IgD-negative memory B cell (primary cell): Measurements from ENCODE around the gene NOL3. TPM values are rescaled to one million over a fixed set of nuclear protein-coding genes. Genes with fewer than 3 reads are reported as not detected.

Experiments
- H3K27ac Mint-ChIP-seq, 3 donors: one replicate each; pipeline ENCODE4 v1.8.0; 2020 to 2022; ENCODE audit warnings: mild to moderate bottlenecking in 3 of 3, mixed read lengths in 3 of 3, moderate library complexity in 1 of 3
- H3K27me3 Mint-ChIP-seq: one replicate; pipeline ENCODE4 v1.8.0; 2021; ENCODE audit warnings: mixed read lengths
- H3K36me3 Mint-ChIP-seq: one replicate; pipeline ENCODE4 v1.8.0; 2020; ENCODE audit warnings: mild to moderate bottlenecking, mixed read lengths
- H3K4me1 Mint-ChIP-seq, 3 donors: one replicate each; pipeline ENCODE4 v1.8.0; 2020 to 2022; ENCODE audit warnings: mixed read lengths in 3 of 3, mild to moderate bottlenecking in 1 of 3
- H3K4me3 Mint-ChIP-seq, 4 donors: one replicate each; pipeline ENCODE4 v1.8.0; 2020 to 2022; ENCODE audit warnings: mild to moderate bottlenecking in 4 of 4, mixed read lengths in 4 of 4, moderate library complexity in 3 of 4
- H3K9me3 Mint-ChIP-seq, 3 donors: one replicate each; pipeline ENCODE4 v1.8.0; 2020 to 2021; ENCODE audit warnings: mixed read lengths in 3 of 3, mild to moderate bottlenecking in 1 of 3
- polyA plus RNA-seq: library from polyadenylated mRNA; unstranded; fragments of 300-500 nt; fragmentation: Illumina TruSeq; gene quantifications from one replicate; pipeline ENCODE4 v1.2.3, GENCODE V29; 2021

NOL3 gene
- polyA plus RNA-seq, 1 donor from 2014 or later, result not detected

DNA sequence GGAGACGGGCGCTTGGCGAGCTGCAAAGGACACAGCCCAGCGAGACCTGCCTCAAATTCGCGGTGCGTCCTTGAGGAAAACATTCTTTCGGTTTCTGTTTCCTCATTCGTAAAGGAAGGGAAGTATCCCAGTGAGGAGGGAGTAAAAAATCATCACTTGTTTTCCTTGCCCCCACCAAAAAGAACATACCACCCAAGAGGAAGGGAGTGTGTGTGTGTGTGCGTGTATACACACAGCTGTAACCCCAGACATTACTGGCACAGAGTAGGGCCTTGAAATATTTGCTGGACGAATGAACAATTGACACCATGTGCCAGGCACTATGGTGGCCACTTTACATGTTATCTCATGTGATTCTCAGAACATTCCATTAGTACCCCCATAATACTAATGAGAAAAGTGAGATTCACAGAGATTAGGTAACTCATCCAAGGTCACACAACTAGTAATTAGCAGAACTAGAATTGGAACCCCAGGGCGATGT, 15.4 kb downstream of the NOL3 start:
- H3K9me3 Mint-ChIP-seq, result no peaks in the 10 kb centered on the region
- peak overlapping the region; percentile 45 to 95 (median 91) for H3K27ac Mint-ChIP-seq
- peaks cover 6 to 11% (median 8%) of the 10 kb centered on the region in 3 donors for H3K4me1 Mint-ChIP-seq
- H3K27me3 Mint-ChIP-seq, result peaks cover 10% of the 10 kb centered on the region
- H3K36me3 Mint-ChIP-seq, result no peaks in the 10 kb centered on the region
- peak overlapping the region in 3 of 4 donors; percentile 82 to 95 (median 84) for H3K4me3 Mint-ChIP-seq

DNA sequence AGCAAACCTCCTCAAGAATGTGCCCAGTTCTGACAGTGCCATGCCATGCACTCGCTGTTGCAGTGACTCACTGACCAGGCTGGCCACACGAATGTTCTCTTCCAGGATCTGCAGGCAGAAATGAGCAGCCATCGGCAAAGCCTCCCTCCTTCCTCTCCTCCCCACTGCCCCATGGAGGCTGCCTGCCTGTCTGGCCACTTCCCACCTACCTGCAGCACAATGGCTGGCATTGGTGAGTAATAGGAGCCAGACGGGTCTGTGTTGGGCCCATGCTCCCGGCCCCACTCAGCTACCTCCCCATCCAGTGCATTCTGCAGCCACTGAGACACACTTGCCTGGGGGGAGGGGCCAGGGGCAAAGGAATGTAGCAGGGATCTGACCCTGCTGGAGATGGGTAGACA, 16.2 kb downstream of the NOL3 start:
- peaks cover 7 to 13% (median 11%) of the 10 kb centered on the region in 3 donors for H3K4me1 Mint-ChIP-seq
- peak overlapping the region in 1 of 4 donors; percentile 11 for H3K4me3 Mint-ChIP-seq
- no peak overlapping the region for H3K27ac Mint-ChIP-seq
- no peaks in the 10 kb centered on the region for H3K9me3 Mint-ChIP-seq
- H3K36me3 Mint-ChIP-seq, result no peaks in the 10 kb centered on the region
- H3K27me3 Mint-ChIP-seq, result peaks cover 10% of the 10 kb centered on the region

DNA sequence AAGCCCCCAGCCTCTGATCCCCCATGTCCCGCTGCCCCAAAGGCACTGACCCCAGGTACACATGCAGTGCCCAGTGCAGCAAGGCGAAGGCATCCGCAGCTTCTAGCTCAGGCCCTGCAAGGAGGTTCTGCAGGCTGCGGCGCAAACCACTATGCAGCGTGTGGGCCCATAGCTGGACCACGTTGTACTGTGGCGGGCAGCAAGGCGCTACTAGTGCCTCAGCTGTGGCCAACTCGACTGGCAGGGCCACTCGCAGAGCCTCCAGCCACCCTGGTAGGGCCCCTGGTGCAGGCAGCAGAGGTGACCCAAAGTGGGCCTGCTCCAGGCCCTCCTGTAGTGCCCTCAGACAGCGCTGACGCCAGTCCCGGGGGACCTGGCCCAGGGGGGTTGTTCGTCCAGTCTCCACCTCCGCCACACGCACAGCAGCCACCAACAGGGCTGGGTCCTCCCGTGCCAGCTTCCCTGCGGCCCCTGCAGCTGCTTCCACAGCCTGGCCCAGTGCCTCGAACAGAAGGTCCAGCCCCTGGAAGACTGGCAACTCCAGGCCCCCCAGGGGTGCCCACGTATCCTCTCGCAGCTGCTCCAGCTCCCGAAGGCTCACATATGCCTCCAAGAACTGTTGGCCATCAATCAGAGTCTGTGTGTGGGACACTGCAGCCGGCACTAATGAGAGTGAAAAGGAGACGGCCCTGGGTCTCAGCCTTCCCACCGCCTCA, 17.0 kb downstream of the NOL3 start:
- no peaks in the 10 kb centered on the region for H3K36me3 Mint-ChIP-seq
- H3K27me3 Mint-ChIP-seq, result peaks cover 10% of the 10 kb centered on the region
- H3K9me3 Mint-ChIP-seq, result no peaks in the 10 kb centered on the region
- H3K4me3 Mint-ChIP-seq, result peak overlapping the region in 1 of 4 donors; percentile 15
- H3K27ac Mint-ChIP-seq, result no peak overlapping the region
- H3K4me1 Mint-ChIP-seq, result peaks cover 12 to 16% (median 15%) of the 10 kb centered on the region in 3 donors

DNA sequence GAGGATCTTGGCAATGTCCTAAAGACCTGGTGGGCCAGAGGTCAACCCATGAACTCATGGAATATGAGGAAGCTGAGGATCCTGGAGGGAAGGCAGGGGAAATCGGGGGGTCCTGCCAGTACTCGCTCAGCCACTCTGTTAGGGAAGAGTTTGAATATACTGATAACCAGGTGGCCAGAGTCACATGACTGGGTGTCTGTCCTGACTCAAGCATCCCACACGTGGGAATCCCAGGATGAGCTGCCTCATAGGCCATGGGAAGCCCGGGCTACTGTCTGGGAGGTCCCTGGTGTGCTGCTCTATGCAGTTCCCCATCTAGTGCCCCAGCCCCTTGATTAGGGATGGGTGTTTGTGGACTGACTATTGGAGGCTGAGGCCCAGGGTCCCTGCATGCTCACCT, 18.0 kb downstream of the NOL3 start:
- no peaks in the 10 kb centered on the region for H3K36me3 Mint-ChIP-seq
- peaks cover 17 to 22% (median 19%) of the 10 kb centered on the region in 3 donors for H3K4me1 Mint-ChIP-seq
- peak overlapping the region in 1 of 4 donors; percentile 16 for H3K4me3 Mint-ChIP-seq
- H3K27me3 Mint-ChIP-seq, result peaks cover 10% of the 10 kb centered on the region
- H3K9me3 Mint-ChIP-seq, result no peaks in the 10 kb centered on the region
- H3K27ac Mint-ChIP-seq, result no peak overlapping the region

DNA sequence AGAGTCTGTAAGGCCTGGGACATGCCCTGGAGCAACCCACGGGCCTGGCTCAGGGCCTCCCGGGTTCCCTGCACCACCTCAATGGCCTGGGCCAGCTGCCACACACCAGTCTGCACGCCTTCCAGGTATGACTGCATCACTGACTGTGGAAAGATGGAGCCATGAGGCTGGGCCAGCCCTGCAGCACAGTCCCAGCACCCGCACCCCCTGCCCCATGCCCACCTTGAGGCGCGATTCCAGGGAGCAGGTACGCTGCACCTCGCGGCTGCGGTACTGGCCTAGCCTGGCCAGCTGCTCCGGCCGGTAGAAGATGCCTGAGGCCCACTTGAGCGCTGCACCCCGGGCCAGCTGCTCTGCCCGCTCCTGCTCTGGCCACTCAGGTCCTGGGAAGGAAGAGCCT, 18.5 kb downstream of the NOL3 start:
- H3K4me3 Mint-ChIP-seq, result no peak overlapping the region
- peaks cover 10% of the 10 kb centered on the region for H3K27me3 Mint-ChIP-seq
- H3K9me3 Mint-ChIP-seq, result no peaks in the 10 kb centered on the region
- H3K4me1 Mint-ChIP-seq, result peaks cover 19 to 26% (median 20%) of the 10 kb centered on the region in 3 donors
- H3K36me3 Mint-ChIP-seq, result no peaks in the 10 kb centered on the region
- H3K27ac Mint-ChIP-seq, result no peak overlapping the region

DNA sequence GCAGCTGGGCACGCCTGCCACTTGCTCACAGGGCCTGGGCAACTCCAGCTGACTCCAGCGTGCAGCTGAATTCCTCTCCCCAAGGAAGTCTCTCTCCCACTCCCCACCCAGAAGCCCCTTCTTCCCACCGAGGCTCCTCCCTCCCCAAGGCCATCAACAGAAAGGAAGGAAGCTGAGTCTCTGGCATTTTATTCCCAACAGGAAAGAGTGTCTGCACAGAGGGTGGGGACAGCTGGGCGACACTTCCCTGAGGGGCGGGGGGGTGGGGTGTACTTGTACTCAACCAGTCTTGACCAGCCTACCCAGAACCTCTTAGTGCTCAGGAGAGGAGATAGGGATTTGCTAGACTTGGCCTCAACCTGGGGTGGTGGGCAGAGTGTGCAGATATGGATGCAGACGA, 19.7 kb downstream of the NOL3 start, which contains the start of gene EXOC3L1:
TSS of gene EXOC3L1 (minus strand) at position 96 of the 400 bp plus-strand sequence. CDS start 460 bp downstream, outside the sequence.
- peaks cover 8% of the 10 kb centered on the region for H3K27me3 Mint-ChIP-seq
- no peaks in the 10 kb centered on the region for H3K9me3 Mint-ChIP-seq
- no peaks in the 10 kb centered on the region for H3K36me3 Mint-ChIP-seq
- no peak within 1 kb of the TSS for H3K27ac Mint-ChIP-seq
- peaks cover 19 to 25% (median 20%) of the 10 kb centered on the region in 3 donors for H3K4me1 Mint-ChIP-seq
- peak within 1 kb of the TSS in 1 of 4 donors; percentile 77 for H3K4me3 Mint-ChIP-seq

DNA sequence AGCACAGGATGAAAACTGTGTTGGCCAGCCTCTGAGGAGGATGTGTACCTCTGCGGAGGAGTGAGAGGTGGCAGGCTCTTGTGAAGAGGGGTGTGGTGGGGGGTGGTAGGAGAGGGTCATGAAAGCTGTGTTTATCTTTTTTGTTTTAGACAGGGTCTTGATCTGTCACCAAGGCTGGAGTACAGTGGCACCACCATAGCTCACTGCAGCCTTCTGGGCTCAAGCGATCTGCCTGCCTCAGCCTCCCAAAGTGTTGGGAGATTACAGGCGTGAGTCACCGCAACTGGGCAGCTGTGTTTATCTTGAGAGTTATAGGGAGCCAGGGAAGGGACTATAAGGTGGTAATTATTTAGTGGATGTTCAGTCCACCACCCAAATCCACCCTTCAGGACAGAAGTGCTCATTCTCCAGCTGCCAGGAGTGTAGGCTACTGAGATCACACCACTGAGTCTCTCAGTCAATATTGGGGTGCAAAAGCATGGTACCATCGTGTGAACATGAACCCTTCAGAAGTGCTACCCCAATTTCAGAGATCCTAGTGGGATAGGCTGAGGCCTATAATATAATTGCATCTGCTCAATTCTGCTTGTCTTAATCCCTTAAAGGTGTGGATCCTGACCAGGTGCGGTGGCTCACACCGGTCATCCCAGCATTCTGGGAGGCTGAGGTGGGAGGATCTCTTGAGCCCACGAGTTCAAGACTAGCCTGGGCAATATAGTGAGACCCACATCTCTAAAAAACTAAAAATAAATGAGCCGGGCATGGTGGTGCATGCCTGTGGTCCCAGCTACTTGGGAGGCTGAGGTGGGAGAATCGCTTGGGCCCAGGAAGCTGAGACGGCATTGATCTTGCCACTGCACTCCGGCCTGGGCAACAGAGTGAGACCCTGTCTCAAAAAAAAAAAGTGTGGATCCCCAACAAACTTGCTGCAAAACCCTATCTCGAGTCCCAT, 20.4 kb downstream of the NOL3 start:
- Mint-ChIP-seq H3K27me3 (peaks cover 8% of the 10 kb centered on the region), H3K27ac (peak overlapping the region in 1 of 3 donors; percentile 37), H3K4me1 (peaks cover 12 to 19% (median 14%) of the 10 kb centered on the region in 3 donors), H3K36me3 (no peaks in the 10 kb centered on the region), H3K4me3 (peak overlapping the region in 3 of 4 donors; percentile 68 to 85 (median 77)), H3K9me3 (no peaks in the 10 kb centered on the region)

DNA sequence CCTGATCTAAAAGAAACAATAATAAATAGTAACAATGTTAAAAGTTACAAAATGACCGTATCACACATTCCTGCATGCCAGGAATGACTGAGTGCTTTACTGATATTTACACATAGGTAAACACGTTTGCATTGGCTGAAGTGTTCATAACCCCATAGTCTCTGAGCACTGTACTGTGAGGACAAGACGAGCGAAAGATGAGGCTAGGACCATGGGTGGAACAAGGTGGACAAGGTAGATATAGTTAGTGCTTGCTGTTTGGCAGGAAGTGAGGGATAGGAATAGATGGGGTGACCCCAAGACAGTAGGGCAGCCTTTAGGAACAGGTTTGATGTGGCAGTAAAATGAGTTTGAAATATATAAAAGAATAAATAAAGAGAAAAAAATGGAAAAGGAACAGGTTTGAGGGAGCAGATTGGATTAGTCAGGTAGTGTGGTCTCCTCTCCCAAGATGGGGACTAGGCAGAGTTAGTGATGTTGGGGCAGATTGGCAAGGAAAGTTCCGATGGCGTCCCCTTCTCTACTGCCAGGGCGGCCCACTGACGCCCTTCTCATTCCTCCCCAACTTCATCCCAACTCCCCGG, 21.2 kb downstream of the NOL3 start:
- Mint-ChIP-seq H3K27me3 (peaks cover 6% of the 10 kb centered on the region), H3K27ac (peak overlapping the region; percentile 37 to 88 (median 82)), H3K4me1 (peaks cover 14 to 21% (median 16%) of the 10 kb centered on the region in 3 donors), H3K9me3 (no peaks in the 10 kb centered on the region), H3K36me3 (peaks cover 4% of the 10 kb centered on the region), H3K4me3 (peak overlapping the region; percentile 77 to 96 (median 90))

DNA sequence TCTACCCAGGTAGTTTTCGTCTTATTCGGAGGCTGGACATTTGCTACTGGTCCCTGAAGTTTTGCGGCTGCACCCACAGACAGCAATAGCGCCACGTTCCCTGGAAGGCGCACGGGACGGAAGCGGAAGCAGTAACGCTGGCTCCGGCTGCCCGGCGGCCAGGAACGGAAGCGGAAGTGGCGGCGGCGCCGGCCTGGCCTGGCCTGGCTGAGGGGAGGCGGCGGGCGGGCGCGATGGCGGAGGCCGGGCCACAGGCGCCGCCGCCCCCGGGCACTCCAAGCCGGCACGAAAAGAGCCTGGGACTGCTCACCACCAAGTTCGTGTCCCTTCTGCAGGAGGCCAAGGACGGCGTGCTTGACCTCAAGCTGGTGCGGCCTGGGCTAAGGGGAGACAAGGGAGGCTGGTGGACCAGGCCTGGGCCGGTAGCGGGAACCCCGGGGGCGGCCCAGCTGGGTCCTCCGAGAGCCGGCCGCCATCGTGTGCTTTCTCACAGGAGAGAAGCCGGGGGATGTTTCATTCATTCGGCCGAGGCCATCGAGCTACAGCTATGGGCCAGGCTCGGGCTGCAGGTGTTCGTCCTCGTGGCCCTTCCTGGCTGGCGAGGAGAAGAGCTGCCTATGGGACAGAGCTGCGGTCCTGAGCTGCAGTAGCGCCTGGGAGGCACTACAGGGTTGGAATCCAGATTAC, 21.8 kb downstream of the NOL3 start, which contains the start of gene E2F4:
TSS of gene E2F4 (plus strand) at position 161 of the 687 bp plus-strand sequence. CDS start at position 234, 73 bp downstream.
- Mint-ChIP-seq H3K27me3 (no peaks in the 10 kb centered on the region), H3K9me3 (no peaks in the 10 kb centered on the region), H3K36me3 (peaks cover 6% of the 10 kb centered on the region), H3K4me1 (peaks cover 16 to 22% (median 19%) of the 10 kb centered on the region in 3 donors), H3K27ac (peak within 1 kb of the TSS; percentile 37 to 88 (median 82)), H3K4me3 (peak within 1 kb of the TSS; percentile 77 to 96 (median 90))

DNA sequence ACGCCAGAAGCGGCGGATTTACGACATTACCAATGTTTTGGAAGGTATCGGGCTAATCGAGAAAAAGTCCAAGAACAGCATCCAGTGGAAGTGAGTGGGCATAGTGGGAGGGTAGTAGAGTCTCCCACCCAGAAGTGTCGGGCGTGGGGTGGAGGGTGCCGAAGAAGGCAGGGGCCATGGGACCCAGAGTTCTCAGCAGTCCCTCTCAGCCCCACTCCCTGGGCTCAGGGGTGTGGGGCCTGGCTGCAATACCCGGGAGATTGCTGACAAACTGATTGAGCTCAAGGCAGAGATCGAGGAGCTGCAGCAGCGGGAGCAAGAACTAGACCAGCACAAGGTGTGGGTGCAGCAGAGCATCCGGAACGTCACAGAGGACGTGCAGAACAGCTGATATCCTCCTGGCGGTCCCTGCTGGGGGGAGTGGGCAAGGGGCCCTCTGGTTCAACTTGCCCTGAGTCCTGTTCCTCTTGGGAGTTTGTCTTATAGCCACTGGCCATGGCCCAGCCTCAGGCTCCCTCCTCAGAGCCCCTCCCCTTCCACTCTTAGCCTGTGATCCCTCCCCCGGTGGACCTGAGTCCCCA, 22.5 kb downstream of the NOL3 start:
- Mint-ChIP-seq H3K4me3 (peak overlapping the region; percentile 77 to 96 (median 90)), H3K27ac (peak overlapping the region in 2 of 3 donors; percentile 12 to 53), H3K9me3 (no peaks in the 10 kb centered on the region), H3K4me1 (peaks cover 16 to 22% (median 19%) of the 10 kb centered on the region in 3 donors), H3K27me3 (no peaks in the 10 kb centered on the region), H3K36me3 (peaks cover 6% of the 10 kb centered on the region)

DNA sequence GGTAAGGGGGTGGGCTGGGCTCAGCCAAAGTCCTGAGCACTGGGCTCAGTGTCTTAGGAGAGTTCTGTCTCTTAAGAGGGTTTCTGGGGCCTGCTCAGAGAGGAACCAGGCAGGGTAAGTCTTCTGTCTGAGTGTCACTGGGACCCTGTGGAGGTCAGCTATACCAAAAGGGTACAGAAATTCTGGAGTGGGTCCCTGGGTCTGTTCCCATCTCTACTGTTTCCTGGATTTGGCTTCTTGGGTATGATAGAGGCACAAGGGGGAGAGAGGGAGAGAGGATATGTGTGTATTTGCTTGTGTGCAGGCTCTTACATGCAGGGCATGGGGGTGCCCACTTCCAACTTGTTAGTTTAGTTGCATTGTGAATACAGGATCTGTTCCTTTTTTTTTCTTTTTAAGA, 23.2 kb downstream of the NOL3 start:
- no peaks in the 10 kb centered on the region for H3K27me3 Mint-ChIP-seq
- no peaks in the 10 kb centered on the region for H3K9me3 Mint-ChIP-seq
- H3K4me1 Mint-ChIP-seq, result peaks cover 16 to 23% (median 22%) of the 10 kb centered on the region in 3 donors
- H3K27ac Mint-ChIP-seq, result peak overlapping the region; percentile 12 to 46 (median 31)
- peaks cover 6% of the 10 kb centered on the region for H3K36me3 Mint-ChIP-seq
- H3K4me3 Mint-ChIP-seq, result peak overlapping the region; percentile 60 to 96 (median 81)

DNA sequence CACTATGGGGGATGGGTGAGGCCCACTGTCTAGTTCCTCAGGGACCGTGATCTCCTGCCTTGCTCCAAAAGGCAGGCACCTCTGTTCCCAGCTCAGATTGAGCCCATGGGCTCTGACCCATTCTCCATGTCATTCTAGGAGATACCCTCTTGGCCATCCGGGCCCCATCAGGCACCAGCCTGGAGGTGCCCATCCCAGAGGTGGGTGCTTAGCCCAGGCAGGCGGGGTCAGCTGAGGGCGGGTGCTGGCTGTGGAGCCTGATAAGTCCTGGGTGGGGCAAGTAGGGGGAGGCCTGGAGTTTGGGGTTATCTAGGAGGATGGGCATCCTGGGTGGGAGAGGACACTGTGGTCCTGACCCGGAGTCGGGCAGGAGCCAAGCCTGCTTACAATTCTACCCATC, 23.9 kb downstream of the NOL3 start:
- Mint-ChIP-seq H3K36me3 (peaks cover 6% of the 10 kb centered on the region), H3K4me3 (peak overlapping the region in 2 of 4 donors; percentile 77 to 84), H3K27me3 (no peaks in the 10 kb centered on the region), H3K4me1 (peaks cover 16 to 23% (median 22%) of the 10 kb centered on the region in 3 donors), H3K27ac (peak overlapping the region in 1 of 3 donors; percentile 57), H3K9me3 (no peaks in the 10 kb centered on the region)

DNA sequence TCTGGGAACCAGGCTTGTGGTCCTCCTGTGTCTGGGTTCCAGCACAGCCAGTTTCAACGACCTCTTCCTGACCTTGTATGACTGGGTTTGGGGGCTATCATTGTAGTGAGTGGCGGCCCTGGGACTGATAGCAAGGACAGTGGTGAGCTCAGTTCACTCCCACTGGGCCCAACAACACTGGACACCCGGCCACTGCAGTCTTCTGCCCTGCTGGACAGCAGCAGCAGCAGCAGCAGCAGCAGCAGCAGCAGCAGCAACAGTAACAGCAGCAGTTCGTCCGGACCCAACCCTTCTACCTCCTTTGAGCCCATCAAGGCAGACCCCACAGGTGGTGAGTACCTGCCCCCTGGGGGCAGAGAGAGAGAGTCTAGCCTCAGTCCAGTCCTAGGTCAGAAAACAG, 25.3 kb downstream of the NOL3 start:
- Mint-ChIP-seq H3K4me3 (peak overlapping the region in 1 of 4 donors; percentile 77), H3K27me3 (no peaks in the 10 kb centered on the region), H3K9me3 (no peaks in the 10 kb centered on the region), H3K4me1 (peaks cover 16 to 23% (median 22%) of the 10 kb centered on the region in 3 donors), H3K36me3 (peaks cover 8% of the 10 kb centered on the region), H3K27ac (peak overlapping the region in 1 of 3 donors; percentile 28)
